Cardiac muscle cell (in vitro differentiated cells and primary cell): ENCODE results near the gene PSMA6. TPM values are rescaled to one million over a fixed set of nuclear protein-coding genes. Genes with fewer than 3 reads are reported as not detected.

ENCODE experiments used
- DNase-seq, 2 donors: peaks; one replicate each; pipeline versions ENCODE4 v3.0.0 to v3.0.0-alpha.2; 2010 to 2017; ENCODE audit warnings: low read depth in 1 of 2, low spot score in 1 of 2
- H3K27ac ChIP-seq: fragments of 200-600 bp; sonication (generic); 2 replicates; pipeline ENCODE4 v1.5.1; 2016
- H3K27me3 ChIP-seq: fragments of 200-600 bp; sonication (generic); 2 replicates; pipeline ENCODE4 v1.6.0; 2016; ENCODE audit warnings: control low read depth
- H3K36me3 ChIP-seq: fragments of 200-600 bp; sonication (generic); 2 replicates; pipeline ENCODE4 v1.5.1; 2016; ENCODE audit warnings: control low read depth
- H3K4me1 ChIP-seq: fragments of 200-600 bp; sonication (generic); 2 replicates; pipeline ENCODE4 v1.8.1; 2017; ENCODE audit warnings: low read depth, mild to moderate bottlenecking, mixed run types
- H3K4me3 ChIP-seq: fragments of 200-600 bp; sonication (generic); 2 replicates; pipeline ENCODE4 v1.5.1; 2016; ENCODE audit warnings: mild to moderate bottlenecking
- H3K9me3 ChIP-seq: fragments of 200-600 bp; sonication (generic); 2 replicates; pipeline ENCODE4 v1.5.1; 2017; ENCODE audit warnings: low read depth, mild to moderate bottlenecking, control low read depth
- polyA plus RNA-seq: library from polyadenylated mRNA; unstranded; fragments of >200 nt; fragmentation: Nextera tagmentation; extraction: Ambion mirVana; gene quantifications from 2 replicates; pipeline ENCODE4 v1.2.1, GENCODE V29; 2016
- total RNA-seq: library from RNA; depleted of rRNA; stranded (reverse); fragments of >200 nt; gene quantifications from 2 replicates; pipeline ENCODE4 v1.2.3, GENCODE V29; 2016
- TF ChIP-seq, protein P1 (sequence below): IDR thresholded peaks from 2 replicates; pipeline ENCODE4 v1.5.1; 2012; ENCODE audit warnings: low read depth, mild to moderate bottlenecking, low read length

PSMA6 gene
- total and polyA plus RNA-seq, 2 experiments from 2014 or later: 143 to 352 TPM

DNA sequence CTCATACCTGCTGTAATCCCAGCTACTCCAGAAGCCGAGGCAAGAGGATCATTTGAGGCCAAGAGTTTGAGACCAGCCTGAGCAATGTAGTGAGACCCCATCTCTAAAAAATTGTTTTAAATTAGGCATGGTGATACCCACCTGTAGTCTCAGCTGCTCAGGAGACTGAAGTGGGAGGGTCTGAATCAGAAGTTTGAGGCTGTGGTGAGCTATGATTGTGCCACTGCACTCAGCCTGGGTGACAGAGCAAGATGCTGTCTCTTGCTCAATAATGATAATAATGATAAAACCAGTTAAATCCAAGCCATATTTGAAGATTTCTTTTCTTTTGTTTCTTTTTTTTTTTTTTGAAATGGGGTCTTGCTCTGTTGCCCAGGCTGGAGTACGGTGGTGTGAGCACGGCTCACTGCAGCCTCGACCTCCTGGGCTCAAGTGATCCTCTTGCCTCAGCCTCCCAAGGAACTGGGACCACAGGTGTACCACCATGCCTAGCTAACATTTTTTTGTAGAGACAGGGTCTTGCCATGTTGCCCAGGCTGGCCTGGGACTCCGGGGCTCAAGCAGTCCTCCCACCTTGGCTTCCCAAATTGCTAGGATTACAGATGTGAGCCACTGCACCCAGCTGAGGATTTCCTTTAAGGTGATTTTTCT is 12.8 kb downstream of the PSMA6 start:
- H3K9me3 ChIP-seq: no peaks in the 10 kb centered on the region
- no peak overlapping the region for H3K4me3 ChIP-seq
- DNase-seq: no peak
- peaks cover 22% of the 10 kb centered on the region for H3K36me3 ChIP-seq
- peaks cover 15% of the 10 kb centered on the region for H3K4me1 ChIP-seq
- no peak overlapping the region for H3K27ac ChIP-seq
- H3K27me3 ChIP-seq: no peaks in the 10 kb centered on the region
- TF ChIP-seq, protein P1, sequence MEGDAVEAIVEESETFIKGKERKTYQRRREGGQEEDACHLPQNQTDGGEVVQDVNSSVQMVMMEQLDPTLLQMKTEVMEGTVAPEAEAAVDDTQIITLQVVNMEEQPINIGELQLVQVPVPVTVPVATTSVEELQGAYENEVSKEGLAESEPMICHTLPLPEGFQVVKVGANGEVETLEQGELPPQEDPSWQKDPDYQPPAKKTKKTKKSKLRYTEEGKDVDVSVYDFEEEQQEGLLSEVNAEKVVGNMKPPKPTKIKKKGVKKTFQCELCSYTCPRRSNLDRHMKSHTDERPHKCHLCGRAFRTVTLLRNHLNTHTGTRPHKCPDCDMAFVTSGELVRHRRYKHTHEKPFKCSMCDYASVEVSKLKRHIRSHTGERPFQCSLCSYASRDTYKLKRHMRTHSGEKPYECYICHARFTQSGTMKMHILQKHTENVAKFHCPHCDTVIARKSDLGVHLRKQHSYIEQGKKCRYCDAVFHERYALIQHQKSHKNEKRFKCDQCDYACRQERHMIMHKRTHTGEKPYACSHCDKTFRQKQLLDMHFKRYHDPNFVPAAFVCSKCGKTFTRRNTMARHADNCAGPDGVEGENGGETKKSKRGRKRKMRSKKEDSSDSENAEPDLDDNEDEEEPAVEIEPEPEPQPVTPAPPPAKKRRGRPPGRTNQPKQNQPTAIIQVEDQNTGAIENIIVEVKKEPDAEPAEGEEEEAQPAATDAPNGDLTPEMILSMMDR: no peak

DNA sequence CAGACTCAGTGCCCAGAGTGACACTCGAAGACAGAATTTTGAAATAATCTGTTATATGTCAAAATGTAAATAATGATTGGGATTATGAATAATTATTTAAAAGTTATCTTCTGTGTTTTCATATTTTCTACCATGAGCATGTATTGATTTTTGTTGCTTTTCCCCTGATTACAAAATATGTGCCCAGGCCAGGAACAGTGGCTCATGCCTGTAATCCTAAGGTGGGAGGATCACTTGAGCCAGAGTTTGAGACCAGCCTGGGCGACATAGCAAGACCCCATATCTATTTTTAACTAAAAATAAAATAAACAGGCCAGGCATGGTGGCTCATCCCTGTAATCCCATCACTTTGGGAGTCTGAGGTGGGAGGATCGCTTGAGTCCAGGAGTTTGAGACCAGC is 13.5 kb downstream of the PSMA6 start:
- TF ChIP-seq, protein P1: no peak
- DNase-seq: no peak
- H3K27ac ChIP-seq: no peak overlapping the region

DNA sequence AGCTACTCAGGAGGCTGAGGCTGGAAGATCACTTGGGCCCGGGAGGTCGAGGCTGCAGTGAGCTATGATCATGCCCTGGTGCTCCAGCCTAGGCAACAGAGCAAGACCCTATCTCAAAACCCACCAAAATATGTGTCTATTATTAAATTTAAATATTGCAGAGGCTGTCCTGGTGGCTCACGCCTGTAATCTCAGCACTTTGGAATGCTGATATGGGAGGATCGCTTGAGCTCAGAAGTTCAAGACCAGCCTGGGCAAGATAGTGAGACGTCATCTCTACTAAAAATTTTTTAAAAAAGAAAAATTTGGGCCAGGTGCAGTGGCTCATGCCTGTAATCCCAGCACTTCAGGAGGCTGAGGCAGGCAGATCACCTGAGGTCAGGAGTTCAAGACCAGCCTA is 13.9 kb downstream of the PSMA6 start:
- no peak overlapping the region for H3K27ac ChIP-seq
- peaks cover 10% of the 10 kb centered on the region for H3K4me1 ChIP-seq
- TF ChIP-seq, protein P1: no peak
- H3K4me3 ChIP-seq: no peak overlapping the region
- no peaks in the 10 kb centered on the region for H3K9me3 ChIP-seq
- no peaks in the 10 kb centered on the region for H3K27me3 ChIP-seq
- peaks cover 31% of the 10 kb centered on the region for H3K36me3 ChIP-seq
- no peak for DNase-seq

More for the DNA sequence above, 13.5 kb downstream of the PSMA6 start:
- H3K4me3 ChIP-seq: no peak overlapping the region
- peaks cover 13% of the 10 kb centered on the region for H3K4me1 ChIP-seq
- peaks cover 26% of the 10 kb centered on the region for H3K36me3 ChIP-seq
- no peaks in the 10 kb centered on the region for H3K9me3 ChIP-seq
- H3K27me3 ChIP-seq: no peaks in the 10 kb centered on the region

DNA sequence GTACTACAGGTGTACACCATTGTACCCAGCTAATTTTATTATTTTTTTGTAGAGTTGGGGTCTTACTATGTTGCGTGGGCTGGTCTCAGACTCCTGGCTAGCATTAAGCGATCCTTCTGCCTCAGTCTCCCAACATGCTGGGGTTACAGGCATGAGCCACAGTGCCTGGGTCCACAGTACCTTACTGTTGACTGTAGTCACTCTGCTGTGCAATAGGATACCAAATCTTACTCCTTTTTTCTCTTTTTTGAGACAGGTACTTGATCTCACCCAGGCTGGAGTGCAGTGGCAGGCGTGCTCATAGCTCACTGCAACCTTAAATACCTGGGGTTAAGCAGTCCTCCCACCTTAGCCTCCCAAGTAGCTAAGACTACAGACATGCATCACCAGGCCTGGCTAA is 25.6 kb downstream of the PSMA6 start:
- Histone ChIP-seq H3K36me3 (peaks cover 56% of the 10 kb centered on the region), H3K27ac (no peak overlapping the region), H3K4me3 (no peak overlapping the region), H3K27me3 (no peaks in the 10 kb centered on the region), H3K4me1 (no peaks in the 10 kb centered on the region), H3K9me3 (no peaks in the 10 kb centered on the region)
- DNase-seq: no peak
- TF ChIP-seq, protein P1: no peak

DNA sequence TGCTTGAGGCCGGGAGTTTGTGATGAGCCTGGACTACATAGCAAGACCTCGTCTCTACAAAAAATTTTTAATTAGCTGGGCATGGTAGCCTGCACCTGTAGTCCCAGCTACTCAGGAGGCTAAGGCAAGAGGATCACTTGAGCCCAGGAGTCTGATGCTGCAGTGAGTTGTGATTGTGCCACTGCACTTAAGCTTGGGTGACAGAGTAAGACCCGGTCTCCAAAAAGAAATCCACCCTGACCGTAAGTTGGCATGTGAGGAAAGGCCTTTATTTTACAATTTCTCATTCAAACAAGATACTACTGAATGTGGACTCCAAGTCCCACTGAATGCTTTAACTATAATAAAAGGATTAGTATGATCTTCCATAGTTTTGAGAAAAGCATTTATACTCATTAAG is 27.3 kb downstream of the PSMA6 start:
- Histone ChIP-seq H3K27ac (no peak overlapping the region), H3K4me1 (no peaks in the 10 kb centered on the region), H3K9me3 (no peaks in the 10 kb centered on the region), H3K36me3 (peaks cover 39% of the 10 kb centered on the region), H3K27me3 (no peaks in the 10 kb centered on the region), H3K4me3 (no peak overlapping the region)
- TF ChIP-seq, protein P1: no peak
- no peak for DNase-seq
